Activated naive CD4-positive, alpha-beta T cell treated with anti-CD3 and anti-CD28 coated beads, Interleukin-2, amount 10 ng/mL, durations not matched to agents 7 days and 5 days (primary cell): Measurements from ENCODE around the gene LMBR1.
"Not testable (repeated sequence)": the region's sequence is repeated elsewhere in the genome, so short reads cannot be mapped to it uniquely, and the experiment has no call there.

ENCODE experiments used
- CTCF ChIA-PET: fragments of 350-600 bp; sonication (Branson Sonifier 250); formaldehyde crosslinking; loops from one replicate; lab custom pipeline; 2021; ENCODE audit warnings: antibody characterized with exemption; lab: Charles Lee
- DNase-seq: peaks from one replicate; pipeline ENCODE4 v3.0.0-alpha.2; 2020
- H3K27ac Mint-ChIP-seq: one replicate; pipeline ENCODE4 v1.8.0; 2021; ENCODE audit warnings: mild to moderate bottlenecking, moderate library complexity, mixed read lengths
- H3K27me3 Mint-ChIP-seq: one replicate; pipeline ENCODE4 v1.8.0; 2021; ENCODE audit warnings: mild to moderate bottlenecking, mixed read lengths
- H3K36me3 Mint-ChIP-seq: one replicate; pipeline ENCODE4 v1.8.0; 2021; ENCODE audit warnings: mixed read lengths
- H3K4me1 Mint-ChIP-seq: one replicate; pipeline ENCODE4 v1.8.0; 2021; ENCODE audit warnings: mixed read lengths
- H3K4me3 Mint-ChIP-seq: one replicate; pipeline ENCODE4 v1.8.0; 2021; ENCODE audit warnings: mild to moderate bottlenecking, moderate library complexity, mixed read lengths
- H3K9me3 Mint-ChIP-seq: one replicate; pipeline ENCODE4 v1.8.0; 2021; ENCODE audit warnings: mixed read lengths

LMBR1 gene

DNA sequence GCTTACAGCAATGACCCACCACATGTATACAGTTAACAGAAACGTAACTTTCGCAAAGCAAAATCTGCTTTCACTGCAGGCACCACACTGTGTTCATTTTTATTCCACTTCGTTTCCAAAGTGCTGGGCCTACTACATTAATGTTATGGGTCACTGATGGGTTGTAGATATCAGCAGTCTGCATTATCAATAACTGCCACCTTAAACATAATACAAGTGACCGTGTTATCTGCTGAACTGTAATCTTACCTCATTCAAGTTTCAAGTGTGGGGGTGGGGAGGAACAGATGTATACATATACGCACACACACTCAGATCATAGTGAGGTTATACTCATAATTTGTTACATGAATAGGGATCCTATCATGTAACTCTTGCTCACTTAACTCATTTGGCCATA lies 231.3 kb downstream of the LMBR1 start:
- CTCF ChIA-PET = no interaction called here
- Mint-ChIP-seq H3K4me1 (no peaks in the 10 kb centered on the region), H3K27ac (no peak overlapping the region), H3K27me3 (peaks cover 6% of the 10 kb centered on the region), H3K36me3 (no peaks in the 10 kb centered on the region), H3K9me3 (no peaks in the 10 kb centered on the region), H3K4me3 (no peak overlapping the region)
- no peak for DNase-seq

GRCh38 chr7:156659961-156660360 lies 233.0 kb downstream of the LMBR1 start:
- H3K27ac Mint-ChIP-seq = no peak overlapping the region
- no peak for DNase-seq
- CTCF ChIA-PET = no interaction called here
- no peak overlapping the region for H3K4me3 Mint-ChIP-seq
- no peaks in the 10 kb centered on the region for H3K4me1 Mint-ChIP-seq
- H3K9me3 Mint-ChIP-seq = no peaks in the 10 kb centered on the region
- H3K27me3 Mint-ChIP-seq = peaks cover 7% of the 10 kb centered on the region
- no peaks in the 10 kb centered on the region for H3K36me3 Mint-ChIP-seq

DNA sequence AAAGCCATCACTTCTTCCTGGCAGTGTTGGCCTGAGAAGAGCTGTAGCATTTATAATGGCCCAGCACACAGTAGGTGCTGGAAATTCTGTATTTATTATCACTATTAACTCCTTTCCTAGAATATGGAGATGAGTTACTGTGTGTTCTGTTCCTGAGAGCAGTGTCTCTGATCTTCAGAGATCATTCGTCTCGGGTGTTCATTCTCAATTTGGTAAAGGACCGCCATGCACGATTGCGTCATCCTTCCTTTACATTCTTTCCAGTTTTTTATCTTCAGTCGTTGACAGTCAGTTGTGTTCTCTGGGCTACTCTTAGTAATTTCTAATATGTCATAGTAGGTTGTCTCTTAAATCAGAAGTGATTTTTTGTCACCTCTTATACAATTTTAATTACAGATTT lies 233.8 kb downstream of the LMBR1 start:
- no peak overlapping the region for H3K4me3 Mint-ChIP-seq
- H3K9me3 Mint-ChIP-seq = no peaks in the 10 kb centered on the region
- DNase-seq = no peak
- peaks cover 7% of the 10 kb centered on the region for H3K27me3 Mint-ChIP-seq
- CTCF ChIA-PET = no interaction called here
- no peaks in the 10 kb centered on the region for H3K36me3 Mint-ChIP-seq
- no peaks in the 10 kb centered on the region for H3K4me1 Mint-ChIP-seq
- H3K27ac Mint-ChIP-seq = no peak overlapping the region

DNA sequence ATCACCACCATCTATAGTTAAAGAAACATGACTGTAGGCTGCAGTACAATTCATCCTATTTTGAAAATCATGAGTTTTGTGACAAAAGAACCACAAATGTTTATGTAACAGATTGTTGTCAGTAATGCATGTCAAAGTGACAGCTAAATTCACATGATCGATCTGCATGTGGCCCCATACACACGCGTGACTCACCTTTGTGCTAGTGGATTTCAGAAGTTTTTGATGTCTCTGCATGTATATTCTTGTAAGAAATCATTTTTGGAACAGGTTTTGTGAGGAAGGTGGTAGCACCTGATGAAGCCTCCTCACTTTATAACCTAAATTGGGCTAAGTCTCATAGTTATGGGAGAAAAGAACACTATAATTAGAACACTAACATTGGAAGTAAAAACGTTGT lies 235.3 kb downstream of the LMBR1 start:
- no peak overlapping the region for H3K4me3 Mint-ChIP-seq
- no peak for DNase-seq
- H3K4me1 Mint-ChIP-seq = no peaks in the 10 kb centered on the region
- H3K27ac Mint-ChIP-seq = no peak overlapping the region
- CTCF ChIA-PET = no interaction called here
- no peaks in the 10 kb centered on the region for H3K9me3 Mint-ChIP-seq
- peaks cover 12% of the 10 kb centered on the region for H3K27me3 Mint-ChIP-seq
- no peaks in the 10 kb centered on the region for H3K36me3 Mint-ChIP-seq

DNA sequence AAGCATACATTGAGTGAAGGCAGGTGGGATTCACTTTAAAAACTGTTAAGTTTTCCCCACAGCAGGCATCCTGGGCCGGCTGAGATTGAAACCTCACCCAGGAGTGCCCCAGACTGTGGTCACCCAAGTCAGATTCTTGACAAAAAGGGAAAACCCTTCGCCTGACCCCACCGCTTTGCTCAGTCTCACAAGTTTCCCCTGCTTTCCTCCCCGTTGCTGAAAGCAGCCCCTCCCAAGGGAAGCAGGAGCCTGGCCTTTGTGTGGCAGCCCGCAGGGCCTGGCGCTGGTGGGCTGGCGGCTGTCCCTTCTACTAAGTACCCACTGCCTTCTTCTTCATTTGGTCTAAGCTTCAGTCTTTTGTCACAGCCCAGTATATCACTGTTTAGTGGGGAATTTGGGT lies 236.4 kb downstream of the LMBR1 start:
- H3K9me3 Mint-ChIP-seq = no peaks in the 10 kb centered on the region
- DNase-seq = no peak
- no peaks in the 10 kb centered on the region for H3K36me3 Mint-ChIP-seq
- CTCF ChIA-PET = interaction anchor here (0.7 kb wide), 1 partner anchor 11 kb away, joined by 3 read pairs; no protein-coding TSS in a partner anchor
- peaks cover 16% of the 10 kb centered on the region for H3K27me3 Mint-ChIP-seq
- H3K4me3 Mint-ChIP-seq = no peak overlapping the region
- H3K4me1 Mint-ChIP-seq = no peaks in the 10 kb centered on the region
- H3K27ac Mint-ChIP-seq = no peak overlapping the region

GRCh38 chr7:156655983-156656382 lies 237.0 kb downstream of the LMBR1 start:
- CTCF ChIA-PET = no interaction called here
- Mint-ChIP-seq H3K27ac (no peak overlapping the region), H3K36me3 (no peaks in the 10 kb centered on the region), H3K27me3 (peaks cover 16% of the 10 kb centered on the region), H3K4me3 (no peak overlapping the region), H3K4me1 (no peaks in the 10 kb centered on the region), H3K9me3 (no peaks in the 10 kb centered on the region)
- DNase-seq = no peak

DNA sequence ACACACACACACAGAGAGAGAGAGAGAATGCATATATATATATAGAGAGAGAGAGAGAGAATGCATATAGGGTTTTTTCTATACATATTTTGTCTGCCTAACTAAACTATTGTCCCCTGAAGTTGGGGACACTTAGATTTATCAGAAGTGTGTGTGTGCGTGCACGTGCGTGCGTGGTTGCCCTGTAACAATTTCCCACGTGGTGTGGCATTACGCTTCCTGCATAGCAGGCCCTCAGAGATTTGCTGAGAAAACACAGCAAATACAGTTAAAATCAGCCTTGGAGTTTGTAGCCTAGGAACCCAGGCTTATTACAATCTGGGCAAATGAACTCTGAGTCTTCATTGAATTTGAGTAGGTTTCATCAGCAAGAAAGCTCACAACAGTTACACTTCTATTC lies 237.7 kb downstream of the LMBR1 start:
- no peaks in the 10 kb centered on the region for H3K9me3 Mint-ChIP-seq
- H3K4me3 Mint-ChIP-seq = no peak overlapping the region
- CTCF ChIA-PET = no interaction called here
- H3K4me1 Mint-ChIP-seq = no peaks in the 10 kb centered on the region
- no peak for DNase-seq
- H3K36me3 Mint-ChIP-seq = no peaks in the 10 kb centered on the region
- peaks cover 23% of the 10 kb centered on the region for H3K27me3 Mint-ChIP-seq
- H3K27ac Mint-ChIP-seq = no peak overlapping the region

- H3K4me3 Mint-ChIP-seq = no peak overlapping the region
- H3K4me1 Mint-ChIP-seq = no peaks in the 10 kb centered on the region
- DNase-seq = no peak
- CTCF ChIA-PET = interaction anchor here (0.7 to 1.1 kb wide), 2 partner anchors 166 to 189 kb away, joined by 3 read pairs; no protein-coding TSS in a partner anchor
- peaks cover 27% of the 10 kb centered on the region for H3K27me3 Mint-ChIP-seq
- H3K9me3 Mint-ChIP-seq = no peaks in the 10 kb centered on the region
- no peaks in the 10 kb centered on the region for H3K36me3 Mint-ChIP-seq
- no peak overlapping the region for H3K27ac Mint-ChIP-seq
Observed at GRCh38 chr7:156654511-156655234, 238.3 kb downstream of the LMBR1 start.

- no peaks in the 10 kb centered on the region for H3K9me3 Mint-ChIP-seq
Observed at GRCh38 chr7:156652886-156653568, 240.0 kb downstream of the LMBR1 start.

DNA sequence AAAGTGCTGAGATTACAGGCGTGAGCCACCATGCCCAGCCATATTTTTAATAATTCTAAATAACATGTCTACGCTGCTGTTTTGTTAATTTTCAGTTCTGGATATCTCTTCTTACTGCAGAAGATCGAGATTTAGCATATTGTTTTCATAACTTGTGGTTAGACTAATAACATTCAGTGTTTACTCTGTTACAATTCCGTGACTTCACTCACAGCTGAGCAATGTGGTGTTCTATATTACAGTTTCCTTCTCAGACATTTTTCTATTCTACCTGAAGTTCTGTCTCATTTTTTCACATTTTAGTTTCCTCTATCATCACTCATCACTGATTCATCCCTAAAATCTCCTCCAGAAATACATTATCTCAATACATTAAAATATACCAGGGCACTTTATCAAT lies 241.5 kb downstream of the LMBR1 start:
- H3K27me3 Mint-ChIP-seq = peaks cover 20% of the 10 kb centered on the region
- no peaks in the 10 kb centered on the region for H3K36me3 Mint-ChIP-seq
- DNase-seq = no peak
- no peak overlapping the region for H3K4me3 Mint-ChIP-seq
- no peak overlapping the region for H3K27ac Mint-ChIP-seq
- no peaks in the 10 kb centered on the region for H3K4me1 Mint-ChIP-seq
- no peaks in the 10 kb centered on the region for H3K9me3 Mint-ChIP-seq
- CTCF ChIA-PET = interaction anchor here (1.9 kb wide), 1 partner anchor 10 kb away, joined by 7 read pairs; no protein-coding TSS in a partner anchor

More at GRCh38 chr7:156652886-156653568, 240.0 kb downstream of the LMBR1 start:
- Mint-ChIP-seq H3K36me3 (no peaks in the 10 kb centered on the region), H3K27me3 (peaks cover 25% of the 10 kb centered on the region), H3K27ac (no peak overlapping the region), H3K4me3 (no peak overlapping the region), H3K4me1 (no peaks in the 10 kb centered on the region)
- DNase-seq = no peak
- CTCF ChIA-PET = interaction anchor here (0.7 to 1.4 kb wide), 2 partner anchors 18 to 164 kb away, joined by 3 to 4 read pairs; no protein-coding TSS in a partner anchor

DNA sequence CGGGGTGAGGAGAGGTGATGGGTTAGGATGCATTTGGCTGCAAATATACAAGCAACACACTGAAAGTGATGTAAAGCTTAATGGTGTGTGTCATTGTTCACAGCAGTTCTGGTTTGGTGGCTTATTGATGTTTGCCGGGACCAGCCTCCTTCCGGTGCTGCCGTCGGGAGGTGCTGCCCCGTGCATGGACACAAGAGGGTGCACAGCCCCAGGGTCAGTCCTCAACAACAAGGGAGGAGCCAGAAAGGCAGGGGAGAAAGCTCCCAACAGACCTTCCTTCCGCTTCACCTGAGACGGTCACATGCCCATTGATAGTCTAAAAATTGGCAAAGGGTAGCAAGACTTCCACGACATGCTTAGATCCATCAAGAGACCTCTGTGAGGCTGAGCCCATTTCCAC lies 242.9 kb downstream of the LMBR1 start:
- Mint-ChIP-seq H3K27ac (no peak overlapping the region), H3K9me3 (no peaks in the 10 kb centered on the region), H3K4me3 (no peak overlapping the region), H3K36me3 (no peaks in the 10 kb centered on the region), H3K27me3 (peaks cover 24% of the 10 kb centered on the region), H3K4me1 (no peaks in the 10 kb centered on the region)
- CTCF ChIA-PET = interaction anchor here (1.9 kb wide), 1 partner anchor 8 kb away, joined by 7 read pairs; no protein-coding TSS in a partner anchor
- peak; percentile 27 for DNase-seq

GRCh38 chr7:156647330-156647729 lies 245.7 kb downstream of the LMBR1 start:
- H3K27me3 Mint-ChIP-seq = peaks cover 25% of the 10 kb centered on the region
- not testable (repeated sequence) for DNase-seq, H3K9me3 Mint-ChIP-seq, H3K27ac Mint-ChIP-seq, H3K4me1 Mint-ChIP-seq, H3K36me3 Mint-ChIP-seq, H3K4me3 Mint-ChIP-seq
- CTCF ChIA-PET = interaction anchor here (0.5 to 1.2 kb wide), 2 partner anchors 116 to 241 kb away, joined by 3 read pairs; no protein-coding TSS in a partner anchor

GRCh38 chr7:156642306-156643045 lies 250.5 kb downstream of the LMBR1 start:
- H3K36me3 Mint-ChIP-seq = peaks cover 4% of the 10 kb centered on the region
- CTCF ChIA-PET = interaction anchor here (0.6 to 1.7 kb wide), 4 partner anchors 8 to 252 kb away, joined by 3 to 7 read pairs (median 4); no protein-coding TSS in a partner anchor
- peaks cover 24% of the 10 kb centered on the region for H3K27me3 Mint-ChIP-seq
- peaks cover 20% of the 10 kb centered on the region for H3K4me1 Mint-ChIP-seq
- no peak for DNase-seq
- H3K4me3 Mint-ChIP-seq = no peak overlapping the region
- no peak overlapping the region for H3K27ac Mint-ChIP-seq
- H3K9me3 Mint-ChIP-seq = peaks cover 7% of the 10 kb centered on the region

DNA sequence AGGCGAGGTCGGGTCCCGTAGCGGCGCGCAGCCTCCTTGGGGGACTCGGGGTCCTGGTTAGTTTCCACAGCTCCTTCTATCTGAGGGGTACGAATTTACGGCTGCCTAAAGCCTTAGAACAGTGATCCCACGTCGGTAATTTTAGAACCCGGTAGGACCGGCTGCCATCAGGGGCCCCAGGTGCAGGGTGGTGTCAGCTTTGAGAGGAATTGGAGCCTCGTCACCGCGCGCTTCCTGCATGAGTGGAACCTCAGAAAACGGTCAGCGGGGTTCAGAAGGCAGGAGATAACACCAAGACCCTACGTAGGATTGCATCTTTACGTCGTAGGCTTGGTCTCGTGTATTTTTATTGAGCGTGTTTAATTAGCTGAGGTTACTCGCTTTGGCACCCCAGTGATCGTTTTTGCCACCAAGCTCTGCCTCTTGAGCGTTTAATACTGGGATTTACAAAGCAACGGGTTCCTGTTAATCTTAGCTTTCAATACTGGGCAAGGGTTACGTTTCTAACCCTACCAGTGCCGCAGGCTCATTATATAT lies 252.0 kb downstream of the LMBR1 start:
- CTCF ChIA-PET = interaction anchor here (1.7 kb wide), 1 partner anchor 9 kb away, joined by 7 read pairs; no protein-coding TSS in a partner anchor
- peak; percentile 72 for DNase-seq
- peaks cover 4% of the 10 kb centered on the region for H3K36me3 Mint-ChIP-seq
- H3K4me3 Mint-ChIP-seq = peak overlapping the region; percentile 85
- peaks cover 21% of the 10 kb centered on the region for H3K27me3 Mint-ChIP-seq
- H3K27ac Mint-ChIP-seq = peak overlapping the region; percentile 93
- peaks cover 7% of the 10 kb centered on the region for H3K9me3 Mint-ChIP-seq
- peaks cover 20% of the 10 kb centered on the region for H3K4me1 Mint-ChIP-seq
